K562 (cell line): ENCODE measurements around the gene MED16. TPM values are rescaled to one million over a fixed set of nuclear protein-coding genes. Genes with fewer than 3 reads are reported as not detected.

Source experiments
- ATAC-seq: fragments of 200-7000 bp; cut with Tn5 transposase; 3 replicates; pipeline ENCODE4 v1.9.1; 2020; ENCODE audit warnings: moderate library complexity
- BruUV-seq: library from RNA; stranded (reverse); fragments of 400-500 nt; replicated peaks from 2 replicates; lab custom pipeline; 2021; lab: Mats Ljungman, UMichigan
- CTCF ChIA-PET: fragments of 300-600 bp; formaldehyde crosslinking; extraction: SDS; loops from one replicate; lab custom pipeline; 2021; ENCODE audit warnings: low intra/inter-chr PET ratio; lab: Yijun Ruan, JAX
- POLR2A ChIA-PET: fragments of 300-600, 350-650 bp; sonication (Branson Sonifier 250); formaldehyde crosslinking; extraction: SDS; loops from one replicate; lab custom pipeline; 2021; ENCODE audit warnings: antibody characterized with exemption, inconsistent platforms; lab: Yijun Ruan, JAX
- DNase-seq, 4 experiments: peaks; one replicate each; pipeline versions ENCODE4 v3.0.0 to v3.0.0-alpha.2; 2011 to 2018; ENCODE audit warnings: low spot score in 3 of 4, mixed read lengths in 3 of 4; ENCODE audit errors: extremely low read depth in 1 of 4
- FAIRE-seq: peaks from 2 replicates; lab custom pipeline; 2011; peaks lifted over from hg19 to GRCh38; lab: Jason Lieb, UNC
- H2AFZ ChIP-seq: 2 replicates; pipeline ENCODE4 v1.6.0; 2011; ENCODE audit warnings: low read depth, low read length, control low read depth, inconsistent platforms
- H3K27ac ChIP-seq: fragments of 200-600 bp; 3 replicates; pipeline ENCODE4 v1.8.0; 2011; ENCODE audit warnings: low read depth, mild to moderate bottlenecking, control low read depth, inconsistent platforms, low read length, moderate library complexity, mixed read lengths; ENCODE audit errors: extremely low read depth
- H3K27me3 ChIP-seq, 2 experiments: fragments of 300-600 bp in 1 of 2; 2 replicates in 1 of 2; 3 replicates in 1 of 2; pipeline versions ENCODE4 v1.6.0 to v1.8.0; 2011; ENCODE audit warnings: inconsistent platforms in 2 of 2, low read length in 2 of 2, mild to moderate bottlenecking in 1 of 2, mixed read lengths in 1 of 2, moderate library complexity in 1 of 2; ENCODE audit not compliant: control insufficient read depth in 2 of 2, insufficient read depth in 2 of 2
- H3K36me3 ChIP-seq: fragments of 300-600 bp; 3 replicates; pipeline ENCODE4 v1.8.0; 2011; ENCODE audit warnings: mild to moderate bottlenecking, low read length, inconsistent platforms; ENCODE audit not compliant: control insufficient read depth, insufficient read depth
- H3K4me1 ChIP-seq, 2 experiments: fragments of 200-600 bp in 1 of 2; replicated peaks in 1 of 2; 2 replicates in 1 of 2; 3 replicates in 1 of 2; pipeline versions ENCODE4 v1.5.1 to v1.8.0; 2011; ENCODE audit warnings: inconsistent platforms in 2 of 2, low read length in 2 of 2, mild to moderate bottlenecking in 1 of 2, mixed read lengths in 1 of 2, moderate library complexity in 1 of 2; ENCODE audit not compliant: control insufficient read depth in 2 of 2, insufficient read depth in 2 of 2
- H3K4me2 ChIP-seq: 2 replicates; pipeline ENCODE4 v1.6.1; 2011; ENCODE audit warnings: low read length, control low read depth, inconsistent platforms, mixed read lengths; ENCODE audit not compliant: insufficient read depth
- H3K4me3 ChIP-seq: fragments of 200-600 bp; sonication (generic), shearing (Covaris generic); 2 replicates; pipeline ENCODE4 v1.5.1; 2016; ENCODE audit warnings: control low read depth, inconsistent platforms
- H3K79me2 ChIP-seq: fragments of 200-600 bp; 3 replicates; pipeline ENCODE4 v1.8.0; 2011; ENCODE audit warnings: low read length, inconsistent platforms; ENCODE audit not compliant: control insufficient read depth, insufficient read depth
- H3K9ac ChIP-seq, 2 experiments: 2 replicates each; pipeline versions ENCODE4 v1.6.0 to v1.6.1; 2011; ENCODE audit warnings: low read depth in 2 of 2, low read length in 2 of 2, control low read depth in 1 of 2, inconsistent platforms in 1 of 2, mild to moderate bottlenecking in 1 of 2, mixed read lengths in 1 of 2; ENCODE audit not compliant: insufficient read depth in 1 of 2
- H3K9me1 ChIP-seq: one replicate; pipeline ENCODE4 v1.6.0; 2011; ENCODE audit warnings: inconsistent platforms, mild to moderate bottlenecking, low read length, moderate library complexity; ENCODE audit not compliant: control insufficient read depth, insufficient read depth
- H3K9me3 ChIP-seq: replicated peaks from 2 replicates; pipeline ENCODE4 v1.5.1; 2011; ENCODE audit warnings: low read depth, low read length, inconsistent platforms; ENCODE audit not compliant: control insufficient read depth, insufficient read depth
- H4K20me1 ChIP-seq: replicated peaks from 2 replicates; pipeline ENCODE4 v1.6.1; 2011; ENCODE audit warnings: low read length, inconsistent platforms, mixed read lengths; ENCODE audit not compliant: control insufficient read depth, insufficient read depth
- BCOR ChIP-seq: fragments of 450-650 bp; IDR thresholded peaks from 2 replicates; pipeline ENCODE4 v1.6.1; 2016
- CBFB ChIP-seq: sonication (generic); formaldehyde crosslinking; IDR thresholded peaks from 2 replicates; pipeline ENCODE4 v1.4.0; 2020; ENCODE audit warnings: mild to moderate bottlenecking, missing genetic modification reagents
- CREB5 ChIP-seq: fragments of 250-450 bp; sonication (Bioruptor Pico); IDR thresholded peaks from 2 replicates; pipeline ENCODE4 v1.5.0; 2020; ENCODE audit warnings: mild to moderate bottlenecking
- HNRNPL ChIP-seq: fragments of 200-400 bp; formaldehyde crosslinking; IDR thresholded peaks from 2 replicates; pipeline ENCODE4 v1.6.1; 2017; ENCODE audit warnings: low read depth, mild to moderate bottlenecking, low read length
- MYBL2 ChIP-seq, 2 experiments: fragments of 450-650 bp in 1 of 2; sonication (generic) in 1 of 2; formaldehyde crosslinking in 1 of 2; IDR thresholded peaks; 2 replicates each; pipeline versions ENCODE4 v1.6.1 to v1.8.1; 2017 to 2022; ENCODE audit warnings: borderline replicate concordance in 1 of 2, inconsistent platforms in 1 of 2, low read depth in 1 of 2, mild to moderate bottlenecking in 1 of 2, missing genetic modification reagents in 1 of 2, moderate library complexity in 1 of 2
- NCOA4 ChIP-seq: fragments of 450-650 bp; IDR thresholded peaks from 2 replicates; pipeline ENCODE4 v1.6.1; 2018; ENCODE audit warnings: mild to moderate bottlenecking; ENCODE audit not compliant: partially characterized antibody
- RBM22 ChIP-seq: fragments of 200-400 bp; formaldehyde crosslinking; IDR thresholded peaks from 2 replicates; pipeline ENCODE4 v1.6.1; 2018; ENCODE audit warnings: low read length, low read depth; ENCODE audit not compliant: poor library complexity, severe bottlenecking
- RFX5 ChIP-seq: IDR thresholded peaks from 2 replicates; pipeline ENCODE4 v1.6.1; 2011; ENCODE audit warnings: low read depth, mild to moderate bottlenecking, improper control_type of control experiment, low read length
- RUNX1 ChIP-seq: sonication (generic); IDR thresholded peaks from 2 replicates; pipeline ENCODE4 v1.6.1; 2016; ENCODE audit warnings: antibody characterized with exemption, low read depth
- SAFB ChIP-seq: fragments of 200-400 bp; formaldehyde crosslinking; IDR thresholded peaks from 2 replicates; pipeline ENCODE4 v1.6.1; 2017; ENCODE audit warnings: low read depth, low read length, borderline replicate concordance
- TFAP4 ChIP-seq: sonication (generic); formaldehyde crosslinking; IDR thresholded peaks from 2 replicates; pipeline ENCODE4 v1.8.0; 2022; ENCODE audit warnings: missing genetic modification reagents, mild to moderate bottlenecking, moderate library complexity, borderline replicate concordance
- ZNF175 ChIP-seq: fragments of 200-800 bp; sonication (Bioruptor generic); IDR thresholded peaks from 2 replicates; pipeline ENCODE4 v1.6.1; 2016; ENCODE audit warnings: low read depth, mild to moderate bottlenecking, missing genetic modification characterization, missing compliant biosample characterization
- WGBS: fragments of 100-300 bp; shearing (Covaris generic); methylation state at CpG from one replicate; pipeline ENCODE4 v1.1.6; 2016; ENCODE audit warnings: low coverage, mixed read lengths; ENCODE audit not compliant: insufficient coverage; ENCODE audit errors: missing lambda C conversion rate; 5-methylcytosine and 5-hydroxymethylcytosine counted together
- in situ Hi-C: fragments of 300-500 bp; cut with MboI; formaldehyde crosslinking; loops from 4 replicates; pipeline ENCODE4 v1.15.0; 2018; ENCODE audit warnings: inconsistent platforms, mixed read lengths
- intact Hi-C: fragments of 100-400 bp; cut with micrococcal nuclease; formaldehyde crosslinking; loops from 2 replicates; pipeline ENCODE4 v1.14.2; 2022
- polyA plus RNA-seq, 8 experiments: library from polyadenylated mRNA; depleted of rRNA in 4 of 8; stranded (reverse) in 5 of 8; unstranded in 3 of 8; fragments of >200 nt; fragmentation: Nextera tagmentation in 2 of 8; fragmentation: Illumina TruSeq in 1 of 8; extraction: Ambion mirVana in 2 of 8; extraction: Trizol in 1 of 8; gene quantifications; 2 replicates each; pipeline versions ENCODE4 v1.2.1 to v1.2.3, GENCODE V29; 2011 to 2014; ENCODE audit warnings: inconsistent platforms in 1 of 8, missing spikeins in 1 of 8
- total RNA-seq, 7 experiments: library from RNA; depleted of rRNA in 6 of 7; stranded (reverse); fragments of >200 nt in 6 of 7; fragmentation: Illumina TruSeq in 2 of 7; extraction: Trizol in 2 of 7; gene quantifications; 2 replicates each; pipeline versions ENCODE4 v1.2.1 to v1.2.3, GENCODE V29; 2011 to 2021; ENCODE audit warnings: low replicate concordance in 1 of 7
- TF ChIP-seq, protein P1 (sequence below): sonication (generic); formaldehyde crosslinking; IDR thresholded peaks from 2 replicates; pipeline ENCODE4 v1.4.0; 2020; ENCODE audit warnings: mild to moderate bottlenecking, missing genetic modification reagents

The MED16 gene
- total and polyA plus RNA-seq, 9 of the 15 experiments (the other 6 are each of a cell fraction or from before 2014, with no cell fraction given), result 0.89 to 59.9 (median 8.6) TPM

GRCh38 chr19:919199-920050 is 26.4 kb upstream of the MED16 start:
- Histone ChIP-seq H4K20me1 (no peaks in the 10 kb centered on the region), H3K4me1 (peaks cover 11 to 70% of the 10 kb centered on the region in 2 experiments; a peak in 4 of 5 replicates), H3K4me3 (no peak overlapping the region), H3K36me3 (peaks cover 8% of the 10 kb centered on the region; the same call in 1 of the 3 replicates), H3K27me3 (no peaks in the 10 kb centered on the region), H3K9ac (no peak overlapping the region; a peak in 1 of 4 replicates), H3K27ac (no peak overlapping the region), H3K79me2 (peaks cover 39% of the 10 kb centered on the region), H3K4me2 (no peak overlapping the region), H3K9me1 (no peaks in the 10 kb centered on the region), H3K9me3 (no peaks in the 10 kb centered on the region), H2AFZ (no peak overlapping the region)
- intact Hi-C loops, result no loop called here
- no peak for DNase-seq
- ChIA-PET POLR2A (interaction anchor here (0.6 kb wide), 1 partner anchor 65 kb away, joined by 3 read pairs; the partner anchor contains the start of gene WDR18), CTCF (interaction anchor here (6.8 to 8.8 kb wide), 2 partner anchors 63 to 149 kb away, joined by 74 to 158 read pairs; partner anchors contain the start of gene WDR18)
- TSS peak; percentile 34 for BruUV-seq
- in situ Hi-C loops, result loop anchor here (5.0 kb wide), 3 partner anchors 63 to 323 kb away; partner anchors contain the start of genes ATP5F1D and WDR18
- WGBS, result 97% methylated on average over 38 of the region's 68 CpGs
- no peak for FAIRE-seq
- no peak for ATAC-seq
- TF ChIP-seq SAFB (no peak), NCOA4 (no peak), ZNF175 (CRISPR knock-in tag) (no peak), TFAP4 (CRISPR knock-in tag) (peak; percentile 14; the same call in 1 of the 2 replicates), MYBL2 (IDR thresholded peaks at IDR 0.05; ENCODE audit: low read depth) (no peak), MYBL2 (CRISPR knock-in tag; IDR thresholded peaks at IDR 0.05; ENCODE audit: borderline replicate concordance) (no peak), CREB5 (CRISPR knock-in tag) (no peak), HNRNPL (peak; percentile 64; the same call in 1 of the 2 replicates), CBFB (CRISPR knock-in tag) (0 out of 2 replicates have a peak, but pooled peaks have one; percentile 24), RUNX1 (no peak), RFX5 (no peak), BCOR (peak; percentile 68), RBM22 (peak; percentile 48)
- TF ChIP-seq, protein P1, sequence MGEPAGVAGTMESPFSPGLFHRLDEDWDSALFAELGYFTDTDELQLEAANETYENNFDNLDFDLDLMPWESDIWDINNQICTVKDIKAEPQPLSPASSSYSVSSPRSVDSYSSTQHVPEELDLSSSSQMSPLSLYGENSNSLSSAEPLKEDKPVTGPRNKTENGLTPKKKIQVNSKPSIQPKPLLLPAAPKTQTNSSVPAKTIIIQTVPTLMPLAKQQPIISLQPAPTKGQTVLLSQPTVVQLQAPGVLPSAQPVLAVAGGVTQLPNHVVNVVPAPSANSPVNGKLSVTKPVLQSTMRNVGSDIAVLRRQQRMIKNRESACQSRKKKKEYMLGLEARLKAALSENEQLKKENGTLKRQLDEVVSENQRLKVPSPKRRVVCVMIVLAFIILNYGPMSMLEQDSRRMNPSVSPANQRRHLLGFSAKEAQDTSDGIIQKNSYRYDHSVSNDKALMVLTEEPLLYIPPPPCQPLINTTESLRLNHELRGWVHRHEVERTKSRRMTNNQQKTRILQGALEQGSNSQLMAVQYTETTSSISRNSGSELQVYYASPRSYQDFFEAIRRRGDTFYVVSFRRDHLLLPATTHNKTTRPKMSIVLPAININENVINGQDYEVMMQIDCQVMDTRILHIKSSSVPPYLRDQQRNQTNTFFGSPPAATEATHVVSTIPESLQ, result no peak
